ENCODE measurements around the gene MLLT10.

DNA sequence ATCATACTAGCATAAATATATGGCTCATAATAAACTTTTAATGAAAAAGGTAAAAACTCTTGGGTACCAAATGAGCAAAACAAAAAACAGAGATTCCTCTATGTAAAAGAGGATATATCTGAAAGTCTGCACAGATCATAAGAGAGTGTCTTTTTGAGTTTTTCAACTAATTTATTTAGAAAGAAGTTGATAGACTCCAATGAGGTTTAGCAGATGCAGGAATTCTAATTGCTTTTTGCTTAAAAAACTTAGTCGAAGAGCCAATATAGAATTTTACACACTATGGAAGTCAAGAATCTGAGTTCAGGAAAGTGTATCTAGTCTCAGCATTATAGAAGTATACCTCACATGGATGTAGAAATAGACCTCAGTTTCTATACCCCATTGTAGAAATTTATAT is 3.4 kb upstream of the MLLT10 start:
- TF ChIP-seq, protein P1, sequence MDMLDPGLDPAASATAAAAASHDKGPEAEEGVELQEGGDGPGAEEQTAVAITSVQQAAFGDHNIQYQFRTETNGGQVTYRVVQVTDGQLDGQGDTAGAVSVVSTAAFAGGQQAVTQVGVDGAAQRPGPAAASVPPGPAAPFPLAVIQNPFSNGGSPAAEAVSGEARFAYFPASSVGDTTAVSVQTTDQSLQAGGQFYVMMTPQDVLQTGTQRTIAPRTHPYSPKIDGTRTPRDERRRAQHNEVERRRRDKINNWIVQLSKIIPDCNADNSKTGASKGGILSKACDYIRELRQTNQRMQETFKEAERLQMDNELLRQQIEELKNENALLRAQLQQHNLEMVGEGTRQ (IDR thresholded peaks at IDR 0.05; ENCODE audit: borderline replicate concordance, low read depth, low read length), result no peak
- TF ChIP-seq POLR2AphosphoS5 (IDR thresholded peaks at IDR 0.05; ENCODE audit: low read length) (no peak), CHD1 (IDR thresholded peaks at IDR 0.05; ENCODE audit: low read depth, low read length) (no peak), POLR2A (IDR thresholded peaks at IDR 0.05; ENCODE audit: low read depth, low read length) (no peak), PAX5 (IDR thresholded peaks at IDR 0.05; ENCODE audit: borderline replicate concordance, low read depth, low read length) (no peak), ZNF274 (IDR thresholded peaks at IDR 0.05; ENCODE audit: insufficient read depth, insufficient read length) (no peak), SMARCA5 (IDR thresholded peaks at IDR 0.05) (no peak), CREB1 (IDR thresholded peaks at IDR 0.05; ENCODE audit: low read depth) (no peak)
- TF ChIP-seq, protein P2, sequence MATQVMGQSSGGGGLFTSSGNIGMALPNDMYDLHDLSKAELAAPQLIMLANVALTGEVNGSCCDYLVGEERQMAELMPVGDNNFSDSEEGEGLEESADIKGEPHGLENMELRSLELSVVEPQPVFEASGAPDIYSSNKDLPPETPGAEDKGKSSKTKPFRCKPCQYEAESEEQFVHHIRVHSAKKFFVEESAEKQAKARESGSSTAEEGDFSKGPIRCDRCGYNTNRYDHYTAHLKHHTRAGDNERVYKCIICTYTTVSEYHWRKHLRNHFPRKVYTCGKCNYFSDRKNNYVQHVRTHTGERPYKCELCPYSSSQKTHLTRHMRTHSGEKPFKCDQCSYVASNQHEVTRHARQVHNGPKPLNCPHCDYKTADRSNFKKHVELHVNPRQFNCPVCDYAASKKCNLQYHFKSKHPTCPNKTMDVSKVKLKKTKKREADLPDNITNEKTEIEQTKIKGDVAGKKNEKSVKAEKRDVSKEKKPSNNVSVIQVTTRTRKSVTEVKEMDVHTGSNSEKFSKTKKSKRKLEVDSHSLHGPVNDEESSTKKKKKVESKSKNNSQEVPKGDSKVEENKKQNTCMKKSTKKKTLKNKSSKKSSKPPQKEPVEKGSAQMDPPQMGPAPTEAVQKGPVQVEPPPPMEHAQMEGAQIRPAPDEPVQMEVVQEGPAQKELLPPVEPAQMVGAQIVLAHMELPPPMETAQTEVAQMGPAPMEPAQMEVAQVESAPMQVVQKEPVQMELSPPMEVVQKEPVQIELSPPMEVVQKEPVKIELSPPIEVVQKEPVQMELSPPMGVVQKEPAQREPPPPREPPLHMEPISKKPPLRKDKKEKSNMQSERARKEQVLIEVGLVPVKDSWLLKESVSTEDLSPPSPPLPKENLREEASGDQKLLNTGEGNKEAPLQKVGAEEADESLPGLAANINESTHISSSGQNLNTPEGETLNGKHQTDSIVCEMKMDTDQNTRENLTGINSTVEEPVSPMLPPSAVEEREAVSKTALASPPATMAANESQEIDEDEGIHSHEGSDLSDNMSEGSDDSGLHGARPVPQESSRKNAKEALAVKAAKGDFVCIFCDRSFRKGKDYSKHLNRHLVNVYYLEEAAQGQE (IDR thresholded peaks at IDR 0.05; ENCODE audit: low read depth, low read length), result no peak
- TF ChIP-seq, protein P3, sequence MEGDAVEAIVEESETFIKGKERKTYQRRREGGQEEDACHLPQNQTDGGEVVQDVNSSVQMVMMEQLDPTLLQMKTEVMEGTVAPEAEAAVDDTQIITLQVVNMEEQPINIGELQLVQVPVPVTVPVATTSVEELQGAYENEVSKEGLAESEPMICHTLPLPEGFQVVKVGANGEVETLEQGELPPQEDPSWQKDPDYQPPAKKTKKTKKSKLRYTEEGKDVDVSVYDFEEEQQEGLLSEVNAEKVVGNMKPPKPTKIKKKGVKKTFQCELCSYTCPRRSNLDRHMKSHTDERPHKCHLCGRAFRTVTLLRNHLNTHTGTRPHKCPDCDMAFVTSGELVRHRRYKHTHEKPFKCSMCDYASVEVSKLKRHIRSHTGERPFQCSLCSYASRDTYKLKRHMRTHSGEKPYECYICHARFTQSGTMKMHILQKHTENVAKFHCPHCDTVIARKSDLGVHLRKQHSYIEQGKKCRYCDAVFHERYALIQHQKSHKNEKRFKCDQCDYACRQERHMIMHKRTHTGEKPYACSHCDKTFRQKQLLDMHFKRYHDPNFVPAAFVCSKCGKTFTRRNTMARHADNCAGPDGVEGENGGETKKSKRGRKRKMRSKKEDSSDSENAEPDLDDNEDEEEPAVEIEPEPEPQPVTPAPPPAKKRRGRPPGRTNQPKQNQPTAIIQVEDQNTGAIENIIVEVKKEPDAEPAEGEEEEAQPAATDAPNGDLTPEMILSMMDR (IDR thresholded peaks at IDR 0.05 in 2 of 3, conservative IDR thresholded peaks at IDR 0.05 in 1 of 3; ENCODE audit: control insufficient read depth in 2 of 3, extremely low read depth in 1 of 3, insufficient read depth in 1 of 3, low read depth in 3 of 3, low read length in 3 of 3), result no peak
- TF ChIP-seq, protein P4, sequence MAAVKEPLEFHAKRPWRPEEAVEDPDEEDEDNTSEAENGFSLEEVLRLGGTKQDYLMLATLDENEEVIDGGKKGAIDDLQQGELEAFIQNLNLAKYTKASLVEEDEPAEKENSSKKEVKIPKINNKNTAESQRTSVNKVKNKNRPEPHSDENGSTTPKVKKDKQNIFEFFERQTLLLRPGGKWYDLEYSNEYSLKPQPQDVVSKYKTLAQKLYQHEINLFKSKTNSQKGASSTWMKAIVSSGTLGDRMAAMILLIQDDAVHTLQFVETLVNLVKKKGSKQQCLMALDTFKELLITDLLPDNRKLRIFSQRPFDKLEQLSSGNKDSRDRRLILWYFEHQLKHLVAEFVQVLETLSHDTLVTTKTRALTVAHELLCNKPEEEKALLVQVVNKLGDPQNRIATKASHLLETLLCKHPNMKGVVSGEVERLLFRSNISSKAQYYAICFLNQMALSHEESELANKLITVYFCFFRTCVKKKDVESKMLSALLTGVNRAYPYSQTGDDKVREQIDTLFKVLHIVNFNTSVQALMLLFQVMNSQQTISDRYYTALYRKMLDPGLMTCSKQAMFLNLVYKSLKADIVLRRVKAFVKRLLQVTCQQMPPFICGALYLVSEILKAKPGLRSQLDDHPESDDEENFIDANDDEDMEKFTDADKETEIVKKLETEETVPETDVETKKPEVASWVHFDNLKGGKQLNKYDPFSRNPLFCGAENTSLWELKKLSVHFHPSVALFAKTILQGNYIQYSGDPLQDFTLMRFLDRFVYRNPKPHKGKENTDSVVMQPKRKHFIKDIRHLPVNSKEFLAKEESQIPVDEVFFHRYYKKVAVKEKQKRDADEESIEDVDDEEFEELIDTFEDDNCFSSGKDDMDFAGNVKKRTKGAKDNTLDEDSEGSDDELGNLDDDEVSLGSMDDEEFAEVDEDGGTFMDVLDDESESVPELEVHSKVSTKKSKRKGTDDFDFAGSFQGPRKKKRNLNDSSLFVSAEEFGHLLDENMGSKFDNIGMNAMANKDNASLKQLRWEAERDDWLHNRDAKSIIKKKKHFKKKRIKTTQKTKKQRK (IDR thresholded peaks at IDR 0.05; ENCODE audit: low read depth, low read length), result no peak

All from GM12878 (cell line).